Activated CD8-positive, alpha-beta T cell treated with anti-CD3 and anti-CD28 coated beads, Interleukin-2, amount 10 ng/mL, durations not matched to agents 7 days and 5 days (primary cell): ENCODE results near the gene MKI67. TPM values are rescaled to one million over a fixed set of nuclear protein-coding genes. Genes with fewer than 3 reads are reported as not detected.

Experiments used
- ATAC-seq: fragments of 150-1000 bp; cut with Tn5 transposase; one replicate; pipeline ENCODE4 v1.10.0; 2021; ENCODE audit warnings: moderate library complexity
- CTCF ChIA-PET: fragments of 350-600 bp; sonication (Branson Sonifier 250); formaldehyde crosslinking; loops from one replicate; lab custom pipeline; 2021; ENCODE audit warnings: antibody characterized with exemption; lab: Charles Lee
- POLR2A ChIA-PET: fragments of 350-600 bp; sonication (Branson Sonifier 250); formaldehyde crosslinking; loops from one replicate; lab custom pipeline; 2021; ENCODE audit warnings: antibody characterized with exemption; lab: Charles Lee
- DNase-seq: peaks from one replicate; pipeline ENCODE4 v3.0.0-alpha.2; 2020
- H3K27ac Mint-ChIP-seq: one replicate; pipeline ENCODE4 v1.8.0; 2021; ENCODE audit warnings: mild to moderate bottlenecking, mixed read lengths
- H3K27me3 Mint-ChIP-seq: one replicate; pipeline ENCODE4 v1.8.0; 2021; ENCODE audit warnings: low read depth, mixed read lengths
- H3K36me3 Mint-ChIP-seq: one replicate; pipeline ENCODE4 v1.8.0; 2021; ENCODE audit warnings: low read depth, mixed read lengths
- H3K4me1 Mint-ChIP-seq: one replicate; pipeline ENCODE4 v1.8.0; 2021; ENCODE audit warnings: low read depth, mixed read lengths
- H3K4me3 Mint-ChIP-seq: one replicate; pipeline ENCODE4 v1.8.0; 2021; ENCODE audit warnings: mild to moderate bottlenecking, mixed read lengths
- H3K9me3 Mint-ChIP-seq: one replicate; pipeline ENCODE4 v1.8.0; 2022; ENCODE audit warnings: mixed read lengths; ENCODE audit not compliant: insufficient read depth
- total RNA-seq, 2 experiments: library from RNA; stranded (reverse); gene quantifications; one replicate each; pipeline ENCODE4 v1.2.3, GENCODE V29; 2021

The MKI67 gene
- total RNA-seq, 2 experiments from 2014 or later = 356 to 368 TPM

- no peak for DNase-seq
- no peak for ATAC-seq
- Mint-ChIP-seq H3K27me3 (no peaks in the 10 kb centered on the region), H3K4me1 (peaks cover 74% of the 10 kb centered on the region), H3K9me3 (no peaks in the 10 kb centered on the region), H3K27ac (peak overlapping the region; percentile 85), H3K36me3 (peaks cover 78% of the 10 kb centered on the region), H3K4me3 (peak overlapping the region; percentile 78)
- POLR2A ChIA-PET = interaction anchor here (0.8 to 11.4 kb wide), 5 partner anchors 17 to 38 kb away, joined by 3 to 145 read pairs (median 3); no protein-coding TSS in a partner anchor
- CTCF ChIA-PET = interaction anchor here (1.1 to 5.0 kb wide), 4 partner anchors 14 to 29 kb away, joined by 3 to 65 read pairs (median 30); no protein-coding TSS in a partner anchor
Observed at GRCh38 chr10:128064970-128065580, 61.1 kb downstream of the MKI67 start.

DNA sequence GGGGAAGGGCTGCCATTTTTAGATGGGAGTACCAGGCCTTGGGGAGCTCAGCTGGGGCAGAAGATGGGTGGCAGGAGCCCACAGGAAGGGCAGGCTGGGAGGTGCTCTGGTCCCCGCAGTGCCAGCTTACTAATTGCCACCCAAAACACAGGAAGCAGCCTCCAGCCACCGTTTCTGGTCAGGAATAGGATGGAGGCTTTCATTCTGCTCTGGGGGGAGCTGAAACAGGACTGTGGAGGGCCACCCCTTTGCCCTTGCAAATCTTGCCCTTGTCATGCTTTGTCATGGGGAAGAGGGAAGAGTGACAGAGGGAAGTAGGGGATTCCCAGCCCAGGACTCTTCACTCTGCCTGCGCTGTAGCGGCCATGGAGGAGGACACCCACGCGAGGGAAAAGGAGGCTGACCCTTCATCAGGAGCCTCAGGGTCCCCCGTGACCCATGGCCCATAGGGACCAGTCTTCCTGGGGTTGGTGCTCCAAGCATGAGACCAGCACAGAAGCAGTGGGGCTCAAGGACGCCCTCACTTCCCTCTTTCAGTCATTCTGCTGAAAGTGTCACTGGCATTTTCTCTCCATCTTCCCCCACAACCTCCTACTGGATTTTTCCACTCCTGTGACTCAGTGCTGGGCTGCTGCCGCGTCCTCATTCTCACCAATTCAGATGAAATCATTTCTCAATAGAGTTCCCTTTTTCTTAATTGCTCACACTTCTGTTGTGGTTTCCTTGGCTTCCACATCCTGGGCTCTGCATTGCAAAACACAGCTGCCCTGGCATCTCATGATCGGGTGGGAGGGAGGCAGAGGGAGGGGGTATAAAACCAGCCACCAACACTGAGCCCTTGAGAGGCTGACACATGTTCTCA lies 61.9 kb downstream of the MKI67 start:
- peak overlapping the region; percentile 78 for H3K4me3 Mint-ChIP-seq
- DNase-seq (peak; percentile 81), ATAC-seq (peak; percentile 54)
- ChIA-PET CTCF (interaction anchor here (1.1 to 5.0 kb wide), 12 partner anchors 12 to 145 kb away, joined by 3 to 65 read pairs (median 8); no protein-coding TSS in a partner anchor), POLR2A (interaction anchor here (0.8 to 11.4 kb wide), 8 partner anchors 13 to 50 kb away, joined by 3 to 145 read pairs (median 3); no protein-coding TSS in a partner anchor)
- peaks cover 77% of the 10 kb centered on the region for H3K36me3 Mint-ChIP-seq
- no peaks in the 10 kb centered on the region for H3K27me3 Mint-ChIP-seq
- peak overlapping the region; percentile 85 for H3K27ac Mint-ChIP-seq
- H3K4me1 Mint-ChIP-seq = peaks cover 78% of the 10 kb centered on the region
- no peaks in the 10 kb centered on the region for H3K9me3 Mint-ChIP-seq

DNA sequence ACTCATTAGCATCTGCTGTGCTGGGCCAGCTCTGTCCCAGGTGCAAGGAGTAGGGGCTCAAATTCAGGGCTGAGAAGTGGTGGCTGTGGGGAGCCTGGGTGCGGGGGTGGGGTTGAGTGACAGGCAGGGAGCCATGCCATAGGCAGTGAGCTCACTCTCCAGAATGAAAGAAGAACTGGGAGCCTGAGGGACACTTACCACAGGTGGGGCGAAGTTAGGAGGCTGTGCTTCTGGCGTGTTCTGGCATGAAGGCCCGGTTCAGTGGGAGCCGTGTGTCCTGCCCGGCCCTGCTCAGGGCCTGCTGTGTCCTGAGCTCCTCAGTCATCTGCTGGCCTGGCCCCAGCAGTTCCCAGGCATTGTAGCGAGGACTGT lies 62.5 kb downstream of the MKI67 start:
- Mint-ChIP-seq H3K36me3 (peaks cover 77% of the 10 kb centered on the region), H3K9me3 (no peaks in the 10 kb centered on the region), H3K27ac (peak overlapping the region; percentile 85), H3K4me3 (peak overlapping the region; percentile 78), H3K4me1 (peaks cover 82% of the 10 kb centered on the region), H3K27me3 (no peaks in the 10 kb centered on the region)
- ChIA-PET CTCF (interaction anchor here (0.6 to 5.0 kb wide), 13 partner anchors 12 to 159 kb away, joined by 3 to 65 read pairs (median 6); no protein-coding TSS in a partner anchor), POLR2A (interaction anchor here (0.7 to 11.4 kb wide), 7 partner anchors 12 to 1857 kb away, joined by 3 to 145 read pairs (median 3); no protein-coding TSS in a partner anchor)
- DNase-seq (no peak), ATAC-seq (peak; percentile 13)

DNA sequence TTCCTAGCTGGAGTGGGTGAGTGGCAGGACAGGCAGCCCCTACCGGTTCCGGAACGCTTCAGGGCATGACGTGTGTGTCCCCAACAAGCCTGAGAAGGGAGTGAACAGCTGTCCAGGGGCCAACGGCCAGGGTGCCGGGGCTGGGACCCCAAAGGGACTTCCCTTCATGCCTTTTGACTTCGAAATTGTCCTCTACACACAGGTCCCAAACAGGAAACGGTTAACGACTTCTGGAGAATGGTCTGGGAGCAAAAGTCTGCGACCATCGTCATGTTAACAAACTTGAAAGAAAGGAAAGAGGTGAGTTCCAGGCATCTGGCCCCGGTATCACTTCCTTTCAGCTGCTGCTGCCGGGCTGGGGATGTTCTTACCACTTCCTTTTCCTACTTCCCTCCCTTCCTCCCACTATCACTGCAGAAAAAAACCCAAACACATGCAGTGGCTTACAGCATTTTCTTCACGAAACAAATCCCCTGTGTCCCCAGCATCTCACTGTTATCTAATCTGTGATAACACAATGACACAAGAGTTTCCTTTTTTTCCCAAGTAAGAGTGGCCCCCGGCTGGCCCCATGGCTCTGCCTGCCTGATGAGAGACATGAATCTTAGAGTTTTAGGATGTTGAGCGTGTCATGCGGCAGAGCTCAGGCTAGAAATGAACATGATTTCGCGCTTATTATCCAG lies 63.2 kb downstream of the MKI67 start:
- no peaks in the 10 kb centered on the region for H3K9me3 Mint-ChIP-seq
- H3K4me3 Mint-ChIP-seq = peak overlapping the region; percentile 78
- H3K27me3 Mint-ChIP-seq = no peaks in the 10 kb centered on the region
- peak overlapping the region; percentile 85 for H3K27ac Mint-ChIP-seq
- POLR2A ChIA-PET = interaction anchor here (0.6 to 11.4 kb wide), 8 partner anchors 9 to 1856 kb away, joined by 3 to 145 read pairs (median 4); no protein-coding TSS in a partner anchor
- H3K36me3 Mint-ChIP-seq = peaks cover 77% of the 10 kb centered on the region
- peak; percentile 74 for DNase-seq
- peak; percentile 60 for ATAC-seq
- H3K4me1 Mint-ChIP-seq = peaks cover 87% of the 10 kb centered on the region
- CTCF ChIA-PET = interaction anchor here (0.6 to 5.0 kb wide), 14 partner anchors 12 to 158 kb away, joined by 3 to 65 read pairs (median 6); no protein-coding TSS in a partner anchor

DNA sequence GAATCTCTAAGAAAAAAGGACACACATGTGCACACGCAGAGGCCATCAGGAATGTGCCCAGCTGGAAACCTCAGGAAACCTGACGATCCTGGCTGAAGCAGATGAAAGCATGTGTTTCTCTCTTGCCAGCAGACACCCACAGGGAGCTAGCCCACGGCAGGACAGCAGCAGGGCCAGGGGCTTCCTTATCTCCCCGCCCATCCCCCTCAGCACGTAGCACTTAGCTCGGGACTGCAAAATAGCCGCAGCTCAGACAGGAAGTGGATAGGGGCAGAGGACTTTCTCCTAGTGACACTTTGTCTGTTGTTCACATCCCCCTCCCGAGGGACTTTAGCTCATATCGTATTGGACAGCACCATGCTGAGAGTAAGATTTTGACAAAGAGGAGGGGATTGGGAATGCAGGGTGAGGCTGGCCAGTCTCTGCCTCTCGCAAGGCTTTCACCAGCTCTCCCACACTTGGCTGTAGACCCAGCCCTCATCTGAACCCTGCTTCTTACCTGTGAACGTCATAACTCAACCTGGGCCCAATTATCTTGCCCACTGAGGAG lies 63.8 kb downstream of the MKI67 start:
- ATAC-seq (peak; percentile 10), DNase-seq (peak; percentile 51)
- Mint-ChIP-seq H3K36me3 (peaks cover 78% of the 10 kb centered on the region), H3K27ac (peak overlapping the region; percentile 85), H3K4me1 (peaks cover 89% of the 10 kb centered on the region), H3K9me3 (no peaks in the 10 kb centered on the region), H3K27me3 (no peaks in the 10 kb centered on the region), H3K4me3 (peak overlapping the region; percentile 78)
- ChIA-PET POLR2A (interaction anchor here (1.4 to 11.4 kb wide), 4 partner anchors 14 to 34 kb away, joined by 3 to 145 read pairs (median 4); no protein-coding TSS in a partner anchor), CTCF (interaction anchor here (1.5 to 5.0 kb wide), 8 partner anchors 11 to 156 kb away, joined by 4 to 65 read pairs (median 10); partner anchors contain the start of gene PTPRE)

DNA sequence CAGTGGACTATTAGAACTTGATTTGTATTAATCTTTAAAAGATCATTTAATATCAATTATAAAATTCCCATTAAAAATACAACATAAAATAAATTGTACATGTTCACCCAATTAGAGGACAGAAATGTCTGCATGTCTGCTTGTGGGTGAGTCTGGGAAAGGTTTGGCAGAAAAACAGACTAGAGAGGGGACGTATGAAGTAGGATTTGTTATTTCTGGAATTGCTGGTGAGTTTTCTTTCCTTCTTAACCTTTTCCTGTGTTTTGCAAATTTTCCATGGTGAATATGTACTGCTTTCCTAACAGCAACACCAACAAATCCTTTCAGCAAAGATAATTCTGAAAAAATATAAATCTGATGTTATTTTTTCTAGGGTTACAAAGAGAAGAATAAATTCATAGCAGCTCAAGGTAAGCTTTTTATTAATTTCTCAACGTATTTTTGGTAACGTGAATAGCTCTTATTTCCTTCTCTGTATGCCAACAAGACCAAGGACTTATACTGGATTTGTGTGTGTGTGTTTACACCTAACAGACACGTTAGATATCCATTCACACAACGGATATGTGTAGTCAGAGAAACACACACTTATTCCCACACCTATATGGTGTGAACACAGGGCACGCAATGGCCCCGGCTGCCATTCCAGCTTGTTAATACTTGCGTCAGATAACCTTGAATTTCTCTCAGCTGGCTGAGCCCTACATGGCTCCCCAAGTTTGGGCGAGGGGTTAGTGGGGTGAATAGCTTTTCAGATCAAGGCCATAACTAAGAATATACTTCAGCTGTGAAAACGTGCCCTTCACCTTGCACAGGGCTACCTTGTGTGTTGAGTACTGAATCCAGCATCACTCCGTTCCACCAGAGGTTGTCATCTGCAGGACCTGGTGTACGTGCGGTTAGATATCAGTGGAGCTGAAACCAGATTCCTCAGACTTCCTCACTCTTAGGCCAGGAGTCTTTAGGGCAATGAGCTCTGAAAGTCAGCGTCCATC lies 64.6 kb downstream of the MKI67 start:
- no peak for ATAC-seq
- Mint-ChIP-seq H3K27me3 (no peaks in the 10 kb centered on the region), H3K9me3 (no peaks in the 10 kb centered on the region), H3K4me1 (peaks cover 82% of the 10 kb centered on the region), H3K36me3 (peaks cover 74% of the 10 kb centered on the region), H3K27ac (peak overlapping the region; percentile 85), H3K4me3 (peak overlapping the region; percentile 78)
- ChIA-PET POLR2A (interaction anchor here (1.6 to 11.4 kb wide), 2 partner anchors 13 to 21 kb away, joined by 4 to 145 read pairs; no protein-coding TSS in a partner anchor), CTCF (interaction anchor here (1.5 to 5.0 kb wide), 7 partner anchors 10 to 155 kb away, joined by 4 to 65 read pairs (median 12); partner anchors contain the start of gene PTPRE)
- DNase-seq = no peak

- ChIA-PET POLR2A (interaction anchor here (11.4 kb wide), 1 partner anchor 12 kb away, joined by 145 read pairs; no protein-coding TSS in a partner anchor), CTCF (interaction anchor here (1.8 to 5.0 kb wide), 3 partner anchors 13 to 25 kb away, joined by 13 to 65 read pairs (median 52); no protein-coding TSS in a partner anchor)
- ATAC-seq (no peak), DNase-seq (no peak)
- H3K9me3 Mint-ChIP-seq = no peaks in the 10 kb centered on the region
- no peaks in the 10 kb centered on the region for H3K27me3 Mint-ChIP-seq
- no peak overlapping the region for H3K4me3 Mint-ChIP-seq
- H3K36me3 Mint-ChIP-seq = peaks cover 75% of the 10 kb centered on the region
- peaks cover 73% of the 10 kb centered on the region for H3K4me1 Mint-ChIP-seq
- peak overlapping the region; percentile 48 for H3K27ac Mint-ChIP-seq
Observed at GRCh38 chr10:128060341-128061250, 65.6 kb downstream of the MKI67 start.

DNA sequence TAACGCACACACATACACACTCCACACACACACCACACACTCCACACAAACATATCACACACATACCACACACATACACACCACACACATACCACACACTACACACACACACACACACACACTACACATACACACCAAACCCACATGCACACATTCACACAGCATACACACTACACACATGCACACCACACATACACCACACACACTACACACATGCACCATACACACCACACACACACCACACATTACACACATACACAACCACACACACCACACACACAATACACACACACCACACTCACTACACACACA lies 66.3 kb downstream of the MKI67 start:
- peaks cover 75% of the 10 kb centered on the region for H3K36me3 Mint-ChIP-seq
- POLR2A ChIA-PET = interaction anchor here (11.4 kb wide), 1 partner anchor 12 kb away, joined by 145 read pairs; no protein-coding TSS in a partner anchor
- DNase-seq = no peak
- H3K9me3 Mint-ChIP-seq = no peaks in the 10 kb centered on the region
- H3K27me3 Mint-ChIP-seq = no peaks in the 10 kb centered on the region
- no peak for ATAC-seq
- H3K27ac Mint-ChIP-seq = peak overlapping the region; percentile 48
- H3K4me1 Mint-ChIP-seq = peaks cover 68% of the 10 kb centered on the region
- CTCF ChIA-PET = interaction anchor here (1.4 to 2.9 kb wide), 3 partner anchors 9 to 25 kb away, joined by 13 to 14 read pairs (median 13); no protein-coding TSS in a partner anchor
- H3K4me3 Mint-ChIP-seq = no peak overlapping the region
